ENCODE results near the gene FASTKD3.

FASTKD3 gene

DNA sequence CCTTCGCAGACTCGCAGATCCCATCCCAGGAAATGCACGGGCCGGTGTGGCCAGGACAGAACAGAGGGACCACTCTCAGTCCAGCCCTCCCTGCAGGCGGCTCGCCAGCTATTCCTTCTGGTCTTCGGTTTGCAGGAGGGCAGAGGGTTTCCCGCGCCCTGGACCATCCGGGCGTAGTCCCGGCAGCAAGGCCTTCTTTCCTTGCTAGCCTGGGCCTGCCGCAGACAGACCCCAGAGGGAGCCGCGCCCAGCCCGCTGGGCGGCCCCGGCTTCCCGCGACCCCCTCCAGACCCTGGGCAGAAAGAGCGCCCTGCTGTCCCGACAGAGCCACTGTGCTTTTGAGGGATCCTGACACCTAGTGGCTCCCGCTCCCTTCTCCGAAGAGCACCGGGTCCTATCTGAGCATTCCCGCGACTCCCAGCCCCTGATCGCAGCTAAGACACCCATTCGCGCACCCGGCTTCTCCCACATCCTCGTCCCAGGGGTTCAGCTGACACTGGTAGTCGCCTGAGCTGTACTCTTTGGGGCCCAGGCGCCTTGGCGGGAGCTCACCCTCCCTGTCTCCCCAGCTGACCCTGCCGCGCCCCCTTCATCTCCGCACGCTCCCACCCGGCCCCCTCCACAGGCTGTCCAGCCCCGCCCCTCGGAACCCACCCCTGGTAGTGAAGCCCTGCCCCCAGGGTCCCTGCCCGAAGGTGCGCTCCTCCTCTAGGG, 19.0 kb downstream of the FASTKD3 start:
- peaks cover 3% of the 10 kb centered on the region; the same call in 1 of the 2 replicates for H3K4me1 ChIP-seq (ENCODE audit: low read length)
- H3K9ac ChIP-seq (ENCODE audit: low read length): no peak overlapping the region
- H2AFZ ChIP-seq (ENCODE audit: low read depth, low read length): no peak overlapping the region
- no peak overlapping the region for H3K27ac ChIP-seq (ENCODE audit: low read length)
- H3K4me2 ChIP-seq (ENCODE audit: low read length): no peak overlapping the region
- TF ChIP-seq EZH2phosphoT487 (IDR thresholded peaks at IDR 0.05; ENCODE audit: low read depth) (no peak), CTCF (IDR thresholded peaks at IDR 0.05; ENCODE audit: low read depth, low read length) (no peak)
- no peaks in the 10 kb centered on the region for H3K79me2 ChIP-seq (ENCODE audit: low read length)
- H4K20me1 ChIP-seq (ENCODE audit: insufficient read depth, low read length): no peaks in the 10 kb centered on the region
- no peak overlapping the region for H3K4me3 ChIP-seq (ENCODE audit: low read length)
- H3K9me3 ChIP-seq (ENCODE audit: insufficient read depth, low read length): no peaks in the 10 kb centered on the region
- H3K36me3 ChIP-seq (replicated peaks; ENCODE audit: low read depth, low read length): no peaks in the 10 kb centered on the region
- H3K27me3 ChIP-seq (ENCODE audit: low read depth, low read length): no peaks in the 10 kb centered on the region

- no peak overlapping the region for H3K4me3 ChIP-seq (ENCODE audit: low read length)
- H3K4me1 ChIP-seq (ENCODE audit: low read length): peaks cover 3% of the 10 kb centered on the region; the same call in 1 of the 2 replicates
- H3K9ac ChIP-seq (ENCODE audit: low read length): no peak overlapping the region
- no peaks in the 10 kb centered on the region for H3K9me3 ChIP-seq (ENCODE audit: insufficient read depth, low read length)
- no peak overlapping the region for H2AFZ ChIP-seq (ENCODE audit: low read depth, low read length)
- H4K20me1 ChIP-seq (ENCODE audit: insufficient read depth, low read length): no peaks in the 10 kb centered on the region
- no peak for TF ChIP-seq EZH2phosphoT487 (IDR thresholded peaks at IDR 0.05; ENCODE audit: low read depth)
- TF ChIP-seq CTCF (IDR thresholded peaks at IDR 0.05; ENCODE audit: low read depth, low read length): no peak
- H3K27ac ChIP-seq (ENCODE audit: low read length): no peak overlapping the region
- no peaks in the 10 kb centered on the region for H3K27me3 ChIP-seq (ENCODE audit: low read depth, low read length)
- H3K4me2 ChIP-seq (ENCODE audit: low read length): no peak overlapping the region
- no peaks in the 10 kb centered on the region for H3K79me2 ChIP-seq (ENCODE audit: low read length)
- no peaks in the 10 kb centered on the region for H3K36me3 ChIP-seq (replicated peaks; ENCODE audit: low read depth, low read length)
Measured at GRCh38 chr5:7848296-7848695, 20.5 kb downstream of the FASTKD3 start.

DNA sequence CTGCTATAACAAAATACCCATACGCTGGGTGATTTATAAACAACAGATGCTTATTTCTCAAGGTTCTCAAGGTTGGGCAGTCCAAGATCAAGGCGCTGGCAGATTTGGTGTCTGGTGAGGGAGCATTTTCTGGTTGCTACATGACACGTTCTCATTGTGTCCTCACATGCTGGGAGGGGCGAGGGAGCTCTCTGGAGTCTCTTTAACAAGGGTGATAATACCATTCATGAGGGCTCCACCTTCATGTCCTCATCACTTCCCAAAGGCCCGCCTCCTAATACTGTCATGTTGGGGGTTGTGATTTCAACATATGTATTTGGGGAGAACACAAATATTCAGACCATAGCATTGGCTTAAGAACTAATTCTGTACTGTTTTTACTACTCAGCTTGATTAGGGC, 22.5 kb downstream of the FASTKD3 start:
- no peaks in the 10 kb centered on the region for H3K79me2 ChIP-seq (ENCODE audit: low read length)
- no peak overlapping the region for H3K27ac ChIP-seq (ENCODE audit: low read length)
- H3K9ac ChIP-seq (ENCODE audit: low read length): no peak overlapping the region
- no peaks in the 10 kb centered on the region for H3K36me3 ChIP-seq (replicated peaks; ENCODE audit: low read depth, low read length)
- no peak for TF ChIP-seq CTCF (IDR thresholded peaks at IDR 0.05; ENCODE audit: low read depth, low read length)
- TF ChIP-seq EZH2phosphoT487 (IDR thresholded peaks at IDR 0.05; ENCODE audit: low read depth): no peak
- no peak overlapping the region for H3K4me3 ChIP-seq (ENCODE audit: low read length)
- no peaks in the 10 kb centered on the region for H4K20me1 ChIP-seq (ENCODE audit: insufficient read depth, low read length)
- H3K4me1 ChIP-seq (ENCODE audit: low read length): peaks cover 3% of the 10 kb centered on the region; the same call in 1 of the 2 replicates
- H3K27me3 ChIP-seq (ENCODE audit: low read depth, low read length): no peaks in the 10 kb centered on the region
- H3K9me3 ChIP-seq (ENCODE audit: insufficient read depth, low read length): no peaks in the 10 kb centered on the region
- no peak overlapping the region for H3K4me2 ChIP-seq (ENCODE audit: low read length)
- no peak overlapping the region for H2AFZ ChIP-seq (ENCODE audit: low read depth, low read length)

- Histone ChIP-seq H3K36me3 (replicated peaks; ENCODE audit: low read depth, low read length) (no peaks in the 10 kb centered on the region), H2AFZ (ENCODE audit: low read depth, low read length) (no peak overlapping the region), H3K79me2 (ENCODE audit: low read length) (no peaks in the 10 kb centered on the region), H3K9me3 (ENCODE audit: insufficient read depth, low read length) (no peaks in the 10 kb centered on the region), H3K4me3 (ENCODE audit: low read length) (no peak overlapping the region), H3K27ac (ENCODE audit: low read length) (no peak overlapping the region), H4K20me1 (ENCODE audit: insufficient read depth, low read length) (no peaks in the 10 kb centered on the region), H3K9ac (ENCODE audit: low read length) (no peak overlapping the region), H3K4me2 (ENCODE audit: low read length) (no peak overlapping the region), H3K27me3 (ENCODE audit: low read depth, low read length) (no peaks in the 10 kb centered on the region), H3K4me1 (ENCODE audit: low read length) (peaks cover 3% of the 10 kb centered on the region; the same call in 1 of the 2 replicates)
- TF ChIP-seq CTCF (IDR thresholded peaks at IDR 0.05; ENCODE audit: low read depth, low read length) (no peak), EZH2phosphoT487 (IDR thresholded peaks at IDR 0.05; ENCODE audit: low read depth) (no peak)
Measured at GRCh38 chr5:7845557-7845956, 23.3 kb downstream of the FASTKD3 start.
